Activated CD8-positive, alpha-beta T cell treated with anti-CD3 and anti-CD28 coated beads for 36 hours (primary cell): ENCODE data around the gene AGAP1. TPM values are rescaled to one million over a fixed set of nuclear protein-coding genes. Genes with fewer than 3 reads are reported as not detected.

Experiments
- ATAC-seq: fragments of 200-7000 bp; cut with Tn5 transposase; one replicate; pipeline ENCODE4 v1.10.0; 2021; ENCODE audit warnings: mild to moderate bottlenecking, moderate library complexity
- CTCF ChIA-PET: fragments of 350-600 bp; sonication (Branson Sonifier 250); formaldehyde crosslinking; loops from one replicate; lab custom pipeline; 2021; ENCODE audit warnings: antibody characterized with exemption; lab: Charles Lee
- POLR2A ChIA-PET: fragments of 350-600 bp; sonication (Branson Sonifier 250); formaldehyde crosslinking; loops from one replicate; lab custom pipeline; 2021; ENCODE audit warnings: antibody characterized with exemption; lab: Charles Lee
- DNase-seq: peaks from one replicate; pipeline ENCODE4 v3.0.0-alpha.2; 2020
- H3K27ac Mint-ChIP-seq: one replicate; pipeline ENCODE4 v1.8.0; 2021; ENCODE audit warnings: mild to moderate bottlenecking, mixed read lengths
- H3K27me3 Mint-ChIP-seq: one replicate; pipeline ENCODE4 v1.8.0; 2021; ENCODE audit warnings: mixed read lengths
- H3K36me3 Mint-ChIP-seq: one replicate; pipeline ENCODE4 v1.8.0; 2021; ENCODE audit warnings: low read depth, mixed read lengths
- H3K4me1 Mint-ChIP-seq: one replicate; pipeline ENCODE4 v1.8.0; 2021; ENCODE audit warnings: low read depth, mixed read lengths
- H3K4me3 Mint-ChIP-seq: one replicate; pipeline ENCODE4 v1.8.0; 2021; ENCODE audit warnings: mild to moderate bottlenecking, moderate library complexity, mixed read lengths
- H3K9me3 Mint-ChIP-seq: one replicate; pipeline ENCODE4 v1.8.0; 2021; ENCODE audit warnings: mixed read lengths
- CTCF ChIP-seq: fragments of 200-600 bp; IDR thresholded peaks from one replicate; pipeline ENCODE4 v1.8.0; 2022; ENCODE audit warnings: antibody characterized with exemption, mild to moderate bottlenecking
- intact Hi-C: fragments of 100-400 bp; cut with micrococcal nuclease; formaldehyde crosslinking; loops from one replicate; pipeline ENCODE4 v1.10.0; 2022
- total RNA-seq, 2 experiments: library from RNA; stranded (reverse); gene quantifications; one replicate each; pipeline ENCODE4 v1.2.3, GENCODE V29; 2021

Gene AGAP1
- total RNA-seq, 2 experiments from 2014 or later = 2.5 to 2.9 TPM

GRCh38 chr2:236015171-236015570 is 521.3 kb downstream of the AGAP1 start:
- Mint-ChIP-seq H3K27me3 (peaks cover 8% of the 10 kb centered on the region), H3K4me1 (peaks cover 4% of the 10 kb centered on the region), H3K9me3 (no peaks in the 10 kb centered on the region), H3K27ac (no peak overlapping the region), H3K36me3 (no peaks in the 10 kb centered on the region), H3K4me3 (no peak overlapping the region)
- POLR2A ChIA-PET = no interaction called here
- CTCF ChIA-PET = no interaction called here
- intact Hi-C loops = no loop called here
- ATAC-seq = no peak
- TF ChIP-seq CTCF = no peak
- DNase-seq = no peak

- no peak for ATAC-seq
- TF ChIP-seq CTCF = no peak
- no peak for DNase-seq
- intact Hi-C loops = no loop called here
- Mint-ChIP-seq H3K36me3 (no peaks in the 10 kb centered on the region), H3K4me3 (no peak overlapping the region), H3K27me3 (peaks cover 8% of the 10 kb centered on the region), H3K4me1 (peaks cover 4% of the 10 kb centered on the region), H3K27ac (no peak overlapping the region), H3K9me3 (no peaks in the 10 kb centered on the region)
- ChIA-PET POLR2A (no interaction called here), CTCF (no interaction called here)
Observed at GRCh38 chr2:236016496-236016895, 522.7 kb downstream of the AGAP1 start.

GRCh38 chr2:236017446-236017845 is 523.6 kb downstream of the AGAP1 start:
- Mint-ChIP-seq H3K27ac (no peak overlapping the region), H3K4me1 (peaks cover 4% of the 10 kb centered on the region), H3K4me3 (no peak overlapping the region), H3K27me3 (peaks cover 8% of the 10 kb centered on the region), H3K9me3 (no peaks in the 10 kb centered on the region), H3K36me3 (no peaks in the 10 kb centered on the region)
- ATAC-seq (no peak), DNase-seq (no peak)
- TF ChIP-seq CTCF = no peak
- CTCF ChIA-PET = no interaction called here
- POLR2A ChIA-PET = no interaction called here
- intact Hi-C loops = no loop called here

GRCh38 chr2:236019434-236019833 is 525.6 kb downstream of the AGAP1 start:
- Mint-ChIP-seq H3K36me3 (no peaks in the 10 kb centered on the region), H3K4me3 (no peak overlapping the region), H3K27ac (no peak overlapping the region), H3K4me1 (peaks cover 4% of the 10 kb centered on the region), H3K9me3 (no peaks in the 10 kb centered on the region), H3K27me3 (peaks cover 8% of the 10 kb centered on the region)
- POLR2A ChIA-PET = no interaction called here
- intact Hi-C loops = no loop called here
- TF ChIP-seq CTCF = no peak
- CTCF ChIA-PET = no interaction called here
- ATAC-seq = no peak
- DNase-seq = no peak

- Mint-ChIP-seq H3K27ac (no peak overlapping the region), H3K4me3 (no peak overlapping the region), H3K27me3 (peaks cover 2% of the 10 kb centered on the region), H3K9me3 (no peaks in the 10 kb centered on the region), H3K36me3 (no peaks in the 10 kb centered on the region), H3K4me1 (no peaks in the 10 kb centered on the region)
- no peak for ATAC-seq
- TF ChIP-seq CTCF = no peak
- intact Hi-C loops = no loop called here
- ChIA-PET CTCF (no interaction called here), POLR2A (no interaction called here)
- DNase-seq = no peak
Observed at GRCh38 chr2:236021499-236022057, 527.7 kb downstream of the AGAP1 start.
